OCI-LY1 (cell line): ENCODE data around the gene PTPA.

ENCODE experiments used
- H2AFZ ChIP-seq: fragments of 200-600 bp; sonication (generic), shearing (Covaris generic); 2 replicates; pipeline ENCODE4 v1.6.0; 2014; ENCODE audit warnings: antibody characterized with exemption, mild to moderate bottlenecking, low read length
- H3F3A ChIP-seq: fragments of 200-600 bp; sonication (generic), shearing (Covaris generic); 2 replicates; pipeline ENCODE4 v1.6.0; 2014; ENCODE audit warnings: mild to moderate bottlenecking, antibody characterized with exemption, low read length, moderate library complexity; ENCODE audit not compliant: insufficient read depth
- H3K27ac ChIP-seq: fragments of 200-600 bp; sonication (generic); 2 replicates; pipeline ENCODE4 v1.5.1; 2014; ENCODE audit warnings: low read length, mixed run types, mild to moderate bottlenecking, low read depth; ENCODE audit not compliant: poor library complexity, severe bottlenecking
- H3K27me3 ChIP-seq: fragments of 200-600 bp; sonication (generic); 2 replicates; pipeline ENCODE4 v1.6.0; 2014; ENCODE audit warnings: antibody characterized with exemption, mild to moderate bottlenecking, low read length, moderate library complexity; ENCODE audit not compliant: insufficient read depth
- H3K36me3 ChIP-seq: fragments of 200-600 bp; sonication (generic); 2 replicates; pipeline ENCODE4 v1.6.1; 2014; ENCODE audit warnings: mild to moderate bottlenecking, antibody characterized with exemption, low read length, moderate library complexity, mixed read lengths; ENCODE audit not compliant: insufficient read depth
- H3K4me1 ChIP-seq: fragments of 200-600 bp; sonication (generic); 2 replicates; pipeline ENCODE4 v1.5.1; 2014; ENCODE audit warnings: mild to moderate bottlenecking, low read length, moderate library complexity; ENCODE audit not compliant: insufficient read depth, severe bottlenecking
- H3K4me2 ChIP-seq: fragments of 200-600 bp; sonication (generic), shearing (Covaris generic); 2 replicates; pipeline ENCODE4 v1.6.1; 2014; ENCODE audit warnings: low read length
- H3K4me3 ChIP-seq: fragments of 200-600 bp; sonication (generic); 2 replicates; pipeline ENCODE4 v1.5.1; 2014; ENCODE audit warnings: low read length, low read depth, mild to moderate bottlenecking, mixed read lengths; ENCODE audit not compliant: poor library complexity, severe bottlenecking
- H3K79me2 ChIP-seq: fragments of 200-600 bp; shearing (Covaris generic); 2 replicates; pipeline ENCODE4 v1.6.1; 2016; ENCODE audit warnings: mixed run types, low read length, mixed read lengths; ENCODE audit not compliant: insufficient read depth
- H3K9ac ChIP-seq: fragments of 200-600 bp; sonication (generic), shearing (Covaris generic); 2 replicates; pipeline ENCODE4 v1.6.1; 2014; ENCODE audit warnings: mild to moderate bottlenecking, low read length, mixed read lengths
- H3K9me2 ChIP-seq: fragments of 200-600 bp; sonication (generic), shearing (Covaris generic); 2 replicates; pipeline ENCODE4 v1.6.1; 2014; ENCODE audit warnings: low read depth, mild to moderate bottlenecking, low read length, mixed read lengths
- H3K9me3 ChIP-seq: fragments of 200-600 bp; shearing (Covaris generic); 2 replicates; pipeline ENCODE4 v1.6.1; 2014; ENCODE audit warnings: low read length, mixed read lengths
- H4K20me1 ChIP-seq: fragments of 200-600 bp; sonication (generic), shearing (Covaris generic); 2 replicates; pipeline ENCODE4 v1.6.0; 2016; ENCODE audit warnings: mild to moderate bottlenecking, low read length; ENCODE audit not compliant: insufficient read depth
- EZH2 ChIP-seq: fragments of 200-600 bp; sonication (generic), shearing (Covaris generic); IDR thresholded peaks from 2 replicates; pipeline ENCODE4 v1.8.0; 2017; ENCODE audit warnings: borderline replicate concordance, mixed run types, mild to moderate bottlenecking, antibody characterized with exemption, low read length, moderate library complexity, mixed read lengths
- TF ChIP-seq, protein P1 (sequence below): fragments of 200-600 bp; sonication (generic), shearing (Covaris generic); IDR thresholded peaks from 2 replicates; pipeline ENCODE4 v1.5.1; 2017; ENCODE audit warnings: mild to moderate bottlenecking, antibody characterized with exemption, low read length, moderate library complexity, mixed read lengths

The PTPA gene

DNA sequence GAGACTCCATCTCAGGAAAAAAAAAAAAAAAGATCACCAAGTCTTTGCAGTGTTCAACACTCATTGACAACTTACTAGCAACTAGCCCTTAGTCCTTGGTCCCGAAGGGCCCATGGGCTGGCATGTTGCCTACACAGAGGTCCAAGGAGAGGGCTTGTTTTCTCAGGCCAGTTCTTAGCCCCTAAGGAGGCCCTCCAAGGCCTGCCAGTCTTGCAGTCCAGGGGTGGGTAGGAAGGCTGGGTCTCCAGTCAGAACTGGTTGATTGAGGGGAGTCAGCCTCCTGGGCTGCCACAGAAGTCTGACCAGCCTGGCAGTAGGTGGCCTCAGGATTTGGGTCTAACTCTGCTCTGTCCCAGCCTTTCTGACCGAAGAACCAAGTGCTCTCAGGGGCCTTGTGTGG, 34.1 kb downstream of the PTPA start:
- Histone ChIP-seq H3K79me2 (no peaks in the 10 kb centered on the region), H4K20me1 (no peaks in the 10 kb centered on the region), H3K9me2 (no peaks in the 10 kb centered on the region), H3K9me3 (no peaks in the 10 kb centered on the region), H3F3A (peaks cover 5% of the 10 kb centered on the region; the same call in 1 of the 2 replicates), H3K9ac (no peak overlapping the region), H3K4me3 (no peak overlapping the region), H3K27ac (no peak overlapping the region), H3K4me2 (no peak overlapping the region), H3K27me3 (no peaks in the 10 kb centered on the region), H3K4me1 (peaks cover 57% of the 10 kb centered on the region), H3K36me3 (peaks cover 18% of the 10 kb centered on the region), H2AFZ (no peak overlapping the region)
- TF ChIP-seq EZH2: no peak
- TF ChIP-seq, protein P1, sequence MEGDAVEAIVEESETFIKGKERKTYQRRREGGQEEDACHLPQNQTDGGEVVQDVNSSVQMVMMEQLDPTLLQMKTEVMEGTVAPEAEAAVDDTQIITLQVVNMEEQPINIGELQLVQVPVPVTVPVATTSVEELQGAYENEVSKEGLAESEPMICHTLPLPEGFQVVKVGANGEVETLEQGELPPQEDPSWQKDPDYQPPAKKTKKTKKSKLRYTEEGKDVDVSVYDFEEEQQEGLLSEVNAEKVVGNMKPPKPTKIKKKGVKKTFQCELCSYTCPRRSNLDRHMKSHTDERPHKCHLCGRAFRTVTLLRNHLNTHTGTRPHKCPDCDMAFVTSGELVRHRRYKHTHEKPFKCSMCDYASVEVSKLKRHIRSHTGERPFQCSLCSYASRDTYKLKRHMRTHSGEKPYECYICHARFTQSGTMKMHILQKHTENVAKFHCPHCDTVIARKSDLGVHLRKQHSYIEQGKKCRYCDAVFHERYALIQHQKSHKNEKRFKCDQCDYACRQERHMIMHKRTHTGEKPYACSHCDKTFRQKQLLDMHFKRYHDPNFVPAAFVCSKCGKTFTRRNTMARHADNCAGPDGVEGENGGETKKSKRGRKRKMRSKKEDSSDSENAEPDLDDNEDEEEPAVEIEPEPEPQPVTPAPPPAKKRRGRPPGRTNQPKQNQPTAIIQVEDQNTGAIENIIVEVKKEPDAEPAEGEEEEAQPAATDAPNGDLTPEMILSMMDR: no peak

DNA sequence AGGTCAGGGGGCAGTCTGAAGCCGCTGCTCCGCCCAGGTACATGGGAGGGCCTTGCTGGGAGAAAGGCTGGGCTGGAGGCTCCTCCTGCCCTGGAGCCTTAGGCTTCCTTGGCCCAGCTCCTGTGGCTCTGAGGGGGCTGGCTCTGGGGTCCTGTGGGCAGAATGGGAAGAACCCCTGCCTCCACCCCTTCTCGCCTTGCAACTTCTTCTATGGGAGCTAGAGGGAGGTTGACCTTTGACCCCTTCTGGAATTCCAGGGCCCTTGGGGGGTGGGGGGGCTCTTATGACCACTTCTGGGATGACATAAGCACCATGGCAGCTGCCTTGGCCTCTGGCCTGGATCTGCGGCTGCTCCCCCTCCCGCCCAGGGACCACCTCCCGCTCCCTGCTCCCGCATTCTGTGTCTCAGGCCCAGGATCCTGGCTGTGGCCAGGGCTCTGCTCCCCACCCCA, 34.7 kb downstream of the PTPA start:
- H3K36me3 ChIP-seq: peaks cover 18% of the 10 kb centered on the region
- H3K27me3 ChIP-seq: no peaks in the 10 kb centered on the region
- H3K9me2 ChIP-seq: no peaks in the 10 kb centered on the region
- peaks cover 52% of the 10 kb centered on the region for H3K4me1 ChIP-seq
- no peaks in the 10 kb centered on the region for H3K9me3 ChIP-seq
- peak overlapping the region; percentile 27 for H3K27ac ChIP-seq
- H4K20me1 ChIP-seq: no peaks in the 10 kb centered on the region
- H3K4me3 ChIP-seq: no peak overlapping the region
- H3K4me2 ChIP-seq: no peak overlapping the region
- no peaks in the 10 kb centered on the region for H3K79me2 ChIP-seq
- no peak overlapping the region for H2AFZ ChIP-seq
- peaks cover 5% of the 10 kb centered on the region; the same call in 1 of the 2 replicates for H3F3A ChIP-seq
- H3K9ac ChIP-seq: no peak overlapping the region
- TF ChIP-seq, protein P1: no peak
- TF ChIP-seq EZH2: no peak

DNA sequence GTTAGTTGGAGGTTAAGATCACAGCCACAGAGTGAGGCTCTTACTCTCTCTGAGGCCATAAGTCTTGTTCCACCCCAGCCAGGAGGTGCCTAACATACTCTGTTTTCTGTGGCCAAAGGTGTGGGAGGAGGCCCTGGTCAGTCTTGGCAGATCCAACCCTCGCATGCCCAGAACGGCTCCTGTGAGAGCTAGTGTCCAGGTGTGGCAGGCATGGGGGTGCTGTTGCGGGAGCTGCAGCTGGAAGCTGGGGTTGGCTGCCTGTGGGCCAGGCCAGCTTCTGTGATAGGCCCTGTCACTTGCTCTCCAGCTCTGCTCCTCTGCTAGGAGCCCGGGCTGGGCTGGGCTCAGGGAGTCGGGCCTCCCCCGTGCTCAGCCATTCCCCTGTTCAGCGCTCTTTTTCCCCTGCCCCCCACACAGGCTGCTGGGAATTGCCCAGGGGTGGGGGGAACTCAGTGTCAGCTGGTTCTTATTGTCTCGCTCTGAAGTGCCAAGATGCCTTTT, 35.3 kb downstream of the PTPA start:
- Histone ChIP-seq H3K9ac (no peak overlapping the region), H3F3A (no peaks in the 10 kb centered on the region), H3K4me1 (peaks cover 45% of the 10 kb centered on the region)

More for the DNA sequence above, 35.3 kb downstream of the PTPA start:
- Histone ChIP-seq H3K9me2 (no peaks in the 10 kb centered on the region), H3K27ac (peak overlapping the region; percentile 27), H3K79me2 (no peaks in the 10 kb centered on the region), H3K9me3 (no peaks in the 10 kb centered on the region), H4K20me1 (no peaks in the 10 kb centered on the region), H3K4me2 (no peak overlapping the region), H2AFZ (no peak overlapping the region), H3K36me3 (peaks cover 18% of the 10 kb centered on the region), H3K4me3 (no peak overlapping the region), H3K27me3 (no peaks in the 10 kb centered on the region)
- TF ChIP-seq EZH2: no peak
